ENCODE data around the gene DCTN1.
A peak's percentile ranks its signal among the peaks of the same experiment; 100 is the strongest.
"Not testable (repeated sequence)": the region's sequence is repeated elsewhere in the genome, so short reads cannot be mapped to it uniquely, and the experiment has no call there.

Gene DCTN1

GRCh38 chr2:74369976-74370375 lies 10.1 kb downstream of the DCTN1 start:
- DNase-seq (ENCODE audit: low read depth in 2 of 2), result no peak

GRCh38 chr2:74368499-74368898 lies 11.6 kb downstream of the DCTN1 start:
- DNase-seq (ENCODE audit: low read depth in 2 of 2), result no peak

GRCh38 chr2:74367789-74368188 lies 12.3 kb downstream of the DCTN1 start:
- no peak for DNase-seq (ENCODE audit: low read depth in 2 of 2)

GRCh38 chr2:74366036-74366435 lies 14.1 kb downstream of the DCTN1 start:
- no peak for DNase-seq (ENCODE audit: low read depth in 2 of 2)

GRCh38 chr2:74364533-74365505 lies 15.3 kb downstream of the DCTN1 start:
- no peak for DNase-seq (ENCODE audit: low read depth in 2 of 2)

GRCh38 chr2:74361327-74361726 lies 18.8 kb downstream of the DCTN1 start:
- DNase-seq (ENCODE audit: low read depth in 2 of 2), result no peak

- DNase-seq (ENCODE audit: low read depth in 2 of 2), result no peak
Observed at GRCh38 chr2:74357627-74358026, 22.5 kb downstream of the DCTN1 start.

GRCh38 chr2:74349889-74350288 lies 30.2 kb downstream of the DCTN1 start:
- no peak for DNase-seq (ENCODE audit: low read depth in 2 of 2)

GRCh38 chr2:74347742-74348141 lies 32.4 kb downstream of the DCTN1 start:
- DNase-seq (ENCODE audit: low read depth in 2 of 2), result no peak

GRCh38 chr2:74347303-74347702 lies 32.8 kb downstream of the DCTN1 start:
- no peak for DNase-seq (ENCODE audit: low read depth in 2 of 2)

- no peak for DNase-seq (ENCODE audit: low read depth in 2 of 2)
Observed at GRCh38 chr2:74345272-74345943, 34.7 kb downstream of the DCTN1 start.

- DNase-seq (ENCODE audit: low read depth in 2 of 2), result no peak
Observed at GRCh38 chr2:74343316-74343715, 36.8 kb downstream of the DCTN1 start, which contains the start of gene SLC4A5. SLC4A5 (minus strand) TSS chr2:74343416; CDS start chr2:74315023, 28,393 bp downstream.

GRCh38 chr2:74336227-74336626 lies 43.9 kb downstream of the DCTN1 start:
- not testable (repeated sequence) for DNase-seq (ENCODE audit: low read depth in 2 of 2)

- peak; percentile 54 to 60 for DNase-seq (ENCODE audit: low read depth in 2 of 2)
Observed at GRCh38 chr2:74334931-74335333, 45.2 kb downstream of the DCTN1 start.

- DNase-seq (ENCODE audit: low read depth in 2 of 2), result no peak
Observed at GRCh38 chr2:74333896-74334586, 46.1 kb downstream of the DCTN1 start.

GRCh38 chr2:74333175-74333574 lies 46.9 kb downstream of the DCTN1 start:
- DNase-seq (ENCODE audit: low read depth in 2 of 2), result no peak

GRCh38 chr2:74332550-74333174 lies 47.4 kb downstream of the DCTN1 start:
- DNase-seq (ENCODE audit: low read depth in 2 of 2), result no peak

GRCh38 chr2:74328573-74328972 lies 51.5 kb downstream of the DCTN1 start:
- no peak for DNase-seq (ENCODE audit: low read depth in 2 of 2)

GRCh38 chr2:74328074-74328473 lies 52.0 kb downstream of the DCTN1 start:
- no peak for DNase-seq (ENCODE audit: low read depth in 2 of 2)

GRCh38 chr2:74327627-74328026 lies 52.5 kb downstream of the DCTN1 start:
- no peak for DNase-seq (ENCODE audit: low read depth in 2 of 2)

GRCh38 chr2:74327199-74327598 lies 52.9 kb downstream of the DCTN1 start:
- DNase-seq (ENCODE audit: low read depth in 2 of 2), result no peak

GRCh38 chr2:74325815-74326214 lies 54.3 kb downstream of the DCTN1 start:
- no peak for DNase-seq (ENCODE audit: low read depth in 2 of 2)
